ENCODE results near the gene MRPS27. TPM values are rescaled to one million over a fixed set of nuclear protein-coding genes. Genes with fewer than 3 reads are reported as not detected.

Gene MRPS27
- total RNA-seq, 1 experiment from 2014 or later = 82.0 TPM

GRCh38 chr5:72232838-72233237 is 87.2 kb downstream of the MRPS27 start:
- no peak for DNase-seq (ENCODE audit: low read depth)

- DNase-seq (ENCODE audit: low read depth) = peak; percentile 80
These were observed 87.9 kb downstream of the MRPS27 start for GRCh38 chr5:72231991-72232703.

- DNase-seq (ENCODE audit: low read depth) = no peak
These were observed 91.1 kb downstream of the MRPS27 start for GRCh38 chr5:72228960-72229359.

- DNase-seq (ENCODE audit: low read depth) = no peak
These were observed 93.1 kb downstream of the MRPS27 start for GRCh38 chr5:72226950-72227349.

- no peak for DNase-seq (ENCODE audit: low read depth)
These were observed 94.3 kb downstream of the MRPS27 start for GRCh38 chr5:72225741-72226140.

GRCh38 chr5:72224946-72225463 is 95.0 kb downstream of the MRPS27 start:
- DNase-seq (ENCODE audit: low read depth) = peak; percentile 42

- no peak for DNase-seq (ENCODE audit: low read depth)
These were observed 96.7 kb downstream of the MRPS27 start for GRCh38 chr5:72223371-72223770.

GRCh38 chr5:72222521-72222920 is 97.5 kb downstream of the MRPS27 start:
- no peak for DNase-seq (ENCODE audit: low read depth)

GRCh38 chr5:72221541-72221940 is 98.5 kb downstream of the MRPS27 start:
- no peak for DNase-seq (ENCODE audit: low read depth)

- no peak for DNase-seq (ENCODE audit: low read depth)
These were observed 98.9 kb downstream of the MRPS27 start for GRCh38 chr5:72221099-72221498.

- DNase-seq (ENCODE audit: low read depth) = no peak
These were observed 103.3 kb downstream of the MRPS27 start for GRCh38 chr5:72216756-72217155.

- DNase-seq (ENCODE audit: low read depth) = no peak
These were observed 105.9 kb downstream of the MRPS27 start for GRCh38 chr5:72214168-72214567.

- no peak for DNase-seq (ENCODE audit: low read depth)
These were observed 106.6 kb downstream of the MRPS27 start for GRCh38 chr5:72213482-72213881.

GRCh38 chr5:72212171-72212570 is 107.9 kb downstream of the MRPS27 start:
- DNase-seq (ENCODE audit: low read depth) = no peak

GRCh38 chr5:72210888-72211678 is 109.0 kb downstream of the MRPS27 start:
- DNase-seq (ENCODE audit: low read depth) = peak; percentile 86

GRCh38 chr5:72209147-72210115 is 110.6 kb downstream of the MRPS27 start:
- DNase-seq (ENCODE audit: low read depth) = peak; percentile 94

GRCh38 chr5:72208324-72208926 is 111.6 kb downstream of the MRPS27 start:
- DNase-seq (ENCODE audit: low read depth) = no peak

GRCh38 chr5:72206994-72207393 is 113.0 kb downstream of the MRPS27 start:
- no peak for DNase-seq (ENCODE audit: low read depth)

GRCh38 chr5:72206160-72206559 is 113.9 kb downstream of the MRPS27 start:
- no peak for DNase-seq (ENCODE audit: low read depth)

GRCh38 chr5:72205431-72206009 is 114.5 kb downstream of the MRPS27 start:
- peak; percentile 45 for DNase-seq (ENCODE audit: low read depth)

- DNase-seq (ENCODE audit: low read depth) = peak; percentile 51
These were observed 115.1 kb downstream of the MRPS27 start for GRCh38 chr5:72204946-72205345.

Data from M059J (cell line).